Natural killer cell (primary cell): ENCODE data around the gene ARL4D. TPM values are rescaled to one million over a fixed set of nuclear protein-coding genes. Genes with fewer than 3 reads are reported as not detected.

Experiments
- ATAC-seq, 3 donors: fragments of 150-1000 bp in 2 of 3; fragments of 200-7000 bp in 1 of 3; cut with Tn5 transposase; 1 replicate in 1 of 3; 2 replicates in 2 of 3; pipeline ENCODE4 v1.10.0; 2021; ENCODE audit warnings: mild to moderate bottlenecking in 2 of 3, moderate library complexity in 2 of 3
- DNase-seq, 2 donors: peaks; one replicate each; pipeline versions ENCODE4 v3.0.0 to v3.0.0-alpha.2; 2013 to 2021; ENCODE audit warnings: mixed read lengths in 1 of 2
- H3K27ac ChIP-seq: one replicate; pipeline ENCODE4 v1.5.1; 2013; ENCODE audit warnings: mild to moderate bottlenecking, low read length
- H3K27me3 ChIP-seq: one replicate; pipeline ENCODE4 v1.6.1; 2013; ENCODE audit warnings: low read length; ENCODE audit not compliant: control insufficient read depth, insufficient read depth
- H3K36me3 ChIP-seq: one replicate; pipeline ENCODE4 v1.6.1; 2013; ENCODE audit warnings: low read length; ENCODE audit not compliant: control insufficient read depth, insufficient read depth
- H3K4me1 ChIP-seq: one replicate; pipeline ENCODE4 v1.6.1; 2013; ENCODE audit warnings: low read length; ENCODE audit not compliant: control insufficient read depth, insufficient read depth
- H3K4me3 ChIP-seq: one replicate; pipeline ENCODE4 v1.5.1; 2013; ENCODE audit warnings: low read length
- H3K9me3 ChIP-seq: one replicate; pipeline ENCODE4 v1.6.1; 2013; ENCODE audit warnings: low read length; ENCODE audit not compliant: control insufficient read depth, insufficient read depth
- H3K27ac Mint-ChIP-seq, 2 donors: one replicate each; pipeline ENCODE4 v1.8.0; 2022; ENCODE audit warnings: mild to moderate bottlenecking in 2 of 2, mixed read lengths in 2 of 2, moderate library complexity in 1 of 2
- H3K27me3 Mint-ChIP-seq, 2 donors: one replicate each; pipeline ENCODE4 v1.8.0; 2022; ENCODE audit warnings: low read depth in 2 of 2, mixed read lengths in 2 of 2
- H3K36me3 Mint-ChIP-seq: one replicate; pipeline ENCODE4 v1.8.0; 2022; ENCODE audit warnings: mixed read lengths
- H3K4me1 Mint-ChIP-seq, 2 donors: one replicate each; pipeline ENCODE4 v1.8.0; 2022; ENCODE audit warnings: mixed read lengths in 2 of 2
- H3K4me3 Mint-ChIP-seq: one replicate; pipeline ENCODE4 v1.8.0; 2022; ENCODE audit warnings: mild to moderate bottlenecking, moderate library complexity, mixed read lengths
- H3K9me3 Mint-ChIP-seq, 2 donors: one replicate each; pipeline ENCODE4 v1.8.0; 2022; ENCODE audit warnings: mixed read lengths in 2 of 2
- WGBS: methylation state at CpG from one replicate; pipeline ENCODE4 v1.1.7; 2013; ENCODE audit warnings: missing lambda C conversion rate; ENCODE audit not compliant: insufficient coverage; 5-methylcytosine and 5-hydroxymethylcytosine counted together
- intact Hi-C: fragments of 100-400 bp; cut with micrococcal nuclease; formaldehyde crosslinking; loops from one replicate; pipeline ENCODE4 v1.14.2; 2022
- total RNA-seq, 4 donors: library from RNA; stranded (reverse); fragments of 120-200 nt in 1 of 4; gene quantifications; one replicate each; pipeline versions ENCODE4 v1.2.3 to v1.2.4, GENCODE V29; 2013 to 2022
- TF ChIP-seq, protein P1 (sequence below): fragments of 200-600 bp; IDR thresholded peaks from one replicate; pipeline ENCODE4 v1.8.0; 2022; ENCODE audit warnings: antibody characterized with exemption

ARL4D gene
- total RNA-seq, 3 donors from 2014 or later (not counting 1 experiment from before 2014, with no cell fraction given), result 4.1 to 6.9 (median 5.3) TPM

DNA sequence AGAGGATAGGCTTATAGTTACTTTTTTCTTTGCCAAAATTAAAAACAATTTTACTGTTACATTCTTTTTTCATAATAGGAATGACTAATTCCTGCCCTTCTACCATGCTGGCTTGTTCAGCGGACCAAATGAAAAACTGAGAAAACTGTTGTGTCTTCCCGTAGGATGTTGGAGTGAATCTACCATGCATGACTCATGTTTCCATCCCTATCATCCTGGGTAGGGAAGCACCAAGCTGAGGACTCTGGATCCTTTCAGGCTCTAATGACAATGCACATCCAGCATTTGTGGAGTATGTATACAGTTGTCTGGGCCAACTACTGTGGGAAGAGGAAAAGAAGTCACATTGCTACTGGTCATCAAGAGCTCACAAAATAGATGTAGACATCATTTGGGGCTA lies 43.9 kb downstream of the ARL4D start:
- H3K4me1 ChIP-seq, result no peaks in the 10 kb centered on the region
- no peaks in the 10 kb centered on the region for H3K36me3 ChIP-seq
- no peak overlapping the region for H3K4me3 ChIP-seq
- no peak for ATAC-seq
- intact Hi-C loops, result no loop called here
- Mint-ChIP-seq H3K9me3 (no peaks in the 10 kb centered on the region), H3K4me3 (no peak overlapping the region), H3K4me1 (no peaks in the 10 kb centered on the region), H3K36me3 (no peaks in the 10 kb centered on the region), H3K27ac (no peak overlapping the region), H3K27me3 (peaks cover 8 to 10% of the 10 kb centered on the region in 2 donors)
- 77% methylated on average over 2 of the region's 2 CpGs for WGBS
- no peaks in the 10 kb centered on the region for H3K27me3 ChIP-seq
- no peak overlapping the region for H3K27ac ChIP-seq
- no peaks in the 10 kb centered on the region for H3K9me3 ChIP-seq
- no peak for DNase-seq
- TF ChIP-seq, protein P1, sequence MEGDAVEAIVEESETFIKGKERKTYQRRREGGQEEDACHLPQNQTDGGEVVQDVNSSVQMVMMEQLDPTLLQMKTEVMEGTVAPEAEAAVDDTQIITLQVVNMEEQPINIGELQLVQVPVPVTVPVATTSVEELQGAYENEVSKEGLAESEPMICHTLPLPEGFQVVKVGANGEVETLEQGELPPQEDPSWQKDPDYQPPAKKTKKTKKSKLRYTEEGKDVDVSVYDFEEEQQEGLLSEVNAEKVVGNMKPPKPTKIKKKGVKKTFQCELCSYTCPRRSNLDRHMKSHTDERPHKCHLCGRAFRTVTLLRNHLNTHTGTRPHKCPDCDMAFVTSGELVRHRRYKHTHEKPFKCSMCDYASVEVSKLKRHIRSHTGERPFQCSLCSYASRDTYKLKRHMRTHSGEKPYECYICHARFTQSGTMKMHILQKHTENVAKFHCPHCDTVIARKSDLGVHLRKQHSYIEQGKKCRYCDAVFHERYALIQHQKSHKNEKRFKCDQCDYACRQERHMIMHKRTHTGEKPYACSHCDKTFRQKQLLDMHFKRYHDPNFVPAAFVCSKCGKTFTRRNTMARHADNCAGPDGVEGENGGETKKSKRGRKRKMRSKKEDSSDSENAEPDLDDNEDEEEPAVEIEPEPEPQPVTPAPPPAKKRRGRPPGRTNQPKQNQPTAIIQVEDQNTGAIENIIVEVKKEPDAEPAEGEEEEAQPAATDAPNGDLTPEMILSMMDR, result no peak

DNA sequence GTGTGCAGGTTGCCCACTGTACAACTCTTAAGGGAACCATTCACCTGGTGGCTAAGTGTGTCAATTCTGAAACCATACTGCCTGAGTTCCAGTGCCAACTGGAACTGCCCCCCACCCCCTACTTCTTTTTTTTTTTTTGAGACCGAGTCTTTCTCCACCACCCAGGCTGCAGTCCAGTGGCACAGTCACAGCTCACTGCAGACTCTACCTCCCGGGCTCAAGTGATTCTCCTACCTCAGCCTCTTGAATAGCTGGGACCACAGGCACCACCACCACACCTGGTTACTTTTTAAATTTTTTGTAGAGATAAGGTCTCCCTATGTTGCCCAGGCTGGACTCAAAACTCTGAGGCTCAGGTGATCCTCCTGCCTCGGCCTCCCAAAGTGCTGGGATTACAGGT lies 44.6 kb downstream of the ARL4D start:
- no peaks in the 10 kb centered on the region for H3K36me3 Mint-ChIP-seq
- H3K27ac Mint-ChIP-seq, result no peak overlapping the region
- Histone ChIP-seq H3K27me3 (no peaks in the 10 kb centered on the region), H3K9me3 (no peaks in the 10 kb centered on the region), H3K27ac (no peak overlapping the region), H3K36me3 (no peaks in the 10 kb centered on the region), H3K4me1 (no peaks in the 10 kb centered on the region), H3K4me3 (no peak overlapping the region)
- intact Hi-C loops, result no loop called here
- no peak for DNase-seq
- TF ChIP-seq, protein P1, result no peak
- 84% methylated on average over 2 of the region's 3 CpGs for WGBS
- H3K4me3 Mint-ChIP-seq, result no peak overlapping the region
- no peaks in the 10 kb centered on the region for H3K9me3 Mint-ChIP-seq
- no peak for ATAC-seq
- H3K27me3 Mint-ChIP-seq, result peaks cover 8 to 10% of the 10 kb centered on the region in 2 donors
- H3K4me1 Mint-ChIP-seq, result no peaks in the 10 kb centered on the region

DNA sequence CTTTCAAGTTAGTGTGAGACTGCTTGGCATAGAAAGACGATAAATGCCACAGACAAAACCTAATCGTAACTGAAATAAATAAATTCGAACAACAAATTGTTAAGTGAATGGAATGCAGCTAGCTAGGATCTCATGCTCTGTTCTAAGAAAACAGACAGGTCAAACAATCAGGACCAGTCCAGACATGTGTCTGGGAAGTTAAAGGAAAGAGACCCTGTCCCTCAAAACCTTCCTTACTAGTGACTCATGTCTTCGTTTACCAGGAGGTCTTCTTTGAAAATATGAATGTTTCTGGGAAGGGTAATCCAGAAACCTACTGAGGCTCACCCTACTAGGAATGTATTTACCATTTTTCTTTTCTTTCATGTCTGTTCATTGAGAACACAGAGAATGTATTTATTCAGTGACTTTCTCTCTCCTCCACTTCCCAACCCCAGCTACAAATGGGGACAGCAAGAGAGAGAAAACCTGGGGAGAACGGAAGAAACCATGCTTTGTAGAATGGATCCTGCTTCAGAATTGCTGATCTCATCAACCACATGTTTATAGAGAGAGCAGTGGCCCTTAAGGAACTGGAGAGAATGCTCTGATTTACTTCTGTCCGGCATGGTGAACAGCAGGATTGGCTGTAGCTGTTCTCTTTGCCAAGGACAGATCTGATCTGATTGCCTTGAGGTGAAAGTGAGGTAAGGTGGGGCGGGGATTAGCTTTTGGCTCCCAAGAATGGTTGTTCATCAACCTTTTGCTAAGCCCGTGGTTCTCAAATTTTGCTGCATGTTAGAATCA lies 45.6 kb downstream of the ARL4D start:
- no peak overlapping the region for H3K4me3 Mint-ChIP-seq
- no peaks in the 10 kb centered on the region for H3K9me3 Mint-ChIP-seq
- 86% methylated on average over 7 of the region's 8 CpGs for WGBS
- H3K36me3 Mint-ChIP-seq, result no peaks in the 10 kb centered on the region
- TF ChIP-seq, protein P1, result no peak
- DNase-seq (no peak), ATAC-seq (no peak)
- H3K27ac Mint-ChIP-seq, result no peak overlapping the region
- H3K36me3 ChIP-seq, result no peaks in the 10 kb centered on the region
- peaks cover 8 to 10% of the 10 kb centered on the region in 2 donors for H3K27me3 Mint-ChIP-seq
- no peaks in the 10 kb centered on the region for H3K4me1 Mint-ChIP-seq
- no peak overlapping the region for H3K4me3 ChIP-seq
- H3K4me1 ChIP-seq, result no peaks in the 10 kb centered on the region
- no peak overlapping the region for H3K27ac ChIP-seq
- no peaks in the 10 kb centered on the region for H3K27me3 ChIP-seq
- no peaks in the 10 kb centered on the region for H3K9me3 ChIP-seq
- intact Hi-C loops, result no loop called here
